GM19043 (cell line): ENCODE results near the gene LMNB1.
"Not testable (repeated sequence)": the region's sequence is repeated elsewhere in the genome, so short reads cannot be mapped to it uniquely, and the experiment has no call there.

ENCODE experiments used
- ATAC-seq: cut with Tn5 transposase; IDR thresholded peaks from one replicate; pipeline ENCODE4 v1.9.1; 2021; ENCODE audit warnings: low read depth; ENCODE audit not compliant: unreplicated experiment

LMNB1 gene

DNA sequence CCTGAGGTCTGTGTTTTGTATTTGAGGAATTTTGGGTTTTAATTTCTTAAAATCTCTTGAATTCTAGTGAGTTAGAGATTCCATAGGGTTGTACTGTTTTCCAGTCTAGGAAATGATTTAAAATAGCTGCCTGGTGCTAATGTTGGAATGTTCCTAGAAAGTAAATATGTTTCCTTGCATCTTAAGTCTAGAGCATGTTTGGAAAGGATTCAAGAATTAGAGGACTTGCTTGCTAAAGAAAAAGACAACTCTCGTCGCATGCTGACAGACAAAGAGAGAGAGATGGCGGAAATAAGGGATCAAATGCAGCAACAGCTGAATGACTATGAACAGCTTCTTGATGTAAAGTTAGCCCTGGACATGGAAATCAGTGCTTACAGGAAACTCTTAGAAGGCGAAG lies 41.8 kb downstream of the LMNB1 start:
- no peak for ATAC-seq

DNA sequence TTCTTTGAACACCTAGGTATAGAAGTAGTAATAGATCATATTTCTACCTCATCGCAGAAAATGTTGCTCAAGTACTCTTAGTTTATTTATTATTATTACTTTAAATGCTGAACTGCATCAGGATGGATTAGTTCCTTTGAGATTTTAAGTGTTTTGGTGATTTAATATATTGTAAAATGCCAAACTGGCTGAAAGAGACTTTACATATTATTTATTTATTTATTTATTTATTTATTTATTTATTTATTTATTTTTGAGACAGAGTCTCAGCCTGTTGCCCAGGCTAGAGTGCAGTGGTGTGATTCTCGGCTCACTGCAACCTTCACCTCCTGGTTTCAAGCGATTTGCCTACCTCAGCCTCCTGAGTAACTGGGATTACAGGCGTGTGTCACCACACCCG lies 42.3 kb downstream of the LMNB1 start:
- ATAC-seq = no peak

DNA sequence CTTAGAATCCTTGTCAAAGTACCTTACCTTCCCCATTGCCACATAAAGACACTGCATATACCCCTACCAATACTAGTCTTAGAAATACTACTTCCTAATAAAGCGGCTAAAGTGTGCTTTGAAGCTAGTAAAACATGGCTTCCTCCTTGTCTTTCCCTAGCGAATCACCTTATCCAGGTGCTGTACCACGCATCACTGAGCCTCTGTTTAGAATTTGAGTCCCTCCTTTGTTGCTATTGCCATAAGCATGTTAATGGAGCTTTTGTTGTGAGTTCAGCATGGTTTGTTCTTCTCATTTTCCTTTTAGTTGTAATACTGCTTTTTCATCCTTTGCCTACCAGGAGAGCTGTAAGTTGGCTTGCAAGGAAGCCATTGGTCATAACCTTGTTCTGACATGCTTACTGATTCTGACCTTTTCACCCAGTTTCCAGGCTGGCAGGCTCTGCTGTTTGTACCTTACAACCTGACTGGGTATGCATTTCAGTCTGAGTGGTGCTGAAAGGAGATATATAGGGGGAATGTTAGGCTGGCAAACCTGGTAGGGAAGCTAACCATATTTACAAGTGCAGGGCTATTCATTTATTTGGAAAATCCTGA lies 49.8 kb downstream of the LMNB1 start:
- ATAC-seq = no peak

- no peak for ATAC-seq
These were observed 52.2 kb downstream of the LMNB1 start for GRCh38 chr5:126829098-126829497.

DNA sequence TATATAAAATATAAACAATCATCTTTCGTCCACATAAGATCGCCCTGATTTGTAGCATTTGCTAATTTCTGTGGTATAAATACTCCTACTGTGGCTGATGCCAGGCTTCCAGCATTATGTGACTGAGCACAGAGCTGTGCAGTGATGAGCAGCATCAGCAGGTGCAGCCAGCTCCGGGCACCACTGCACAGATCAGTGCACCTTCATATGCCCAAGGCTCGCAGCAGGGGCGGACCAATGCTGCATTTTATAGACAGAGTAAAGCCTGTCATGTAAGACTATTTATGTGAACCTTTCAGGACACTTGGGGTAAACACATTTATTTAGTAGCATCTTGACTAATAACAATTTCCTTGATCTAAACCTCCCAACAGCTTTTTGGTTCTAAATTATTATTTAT lies 53.1 kb downstream of the LMNB1 start:
- ATAC-seq = no peak

- ATAC-seq = no peak
These were observed 54.2 kb downstream of the LMNB1 start for GRCh38 chr5:126831156-126831555.

GRCh38 chr5:126836778-126837177 lies 59.8 kb downstream of the LMNB1 start:
- ATAC-seq = no peak

GRCh38 chr5:126837242-126837641 lies 60.3 kb downstream of the LMNB1 start:
- ATAC-seq = no peak

DNA sequence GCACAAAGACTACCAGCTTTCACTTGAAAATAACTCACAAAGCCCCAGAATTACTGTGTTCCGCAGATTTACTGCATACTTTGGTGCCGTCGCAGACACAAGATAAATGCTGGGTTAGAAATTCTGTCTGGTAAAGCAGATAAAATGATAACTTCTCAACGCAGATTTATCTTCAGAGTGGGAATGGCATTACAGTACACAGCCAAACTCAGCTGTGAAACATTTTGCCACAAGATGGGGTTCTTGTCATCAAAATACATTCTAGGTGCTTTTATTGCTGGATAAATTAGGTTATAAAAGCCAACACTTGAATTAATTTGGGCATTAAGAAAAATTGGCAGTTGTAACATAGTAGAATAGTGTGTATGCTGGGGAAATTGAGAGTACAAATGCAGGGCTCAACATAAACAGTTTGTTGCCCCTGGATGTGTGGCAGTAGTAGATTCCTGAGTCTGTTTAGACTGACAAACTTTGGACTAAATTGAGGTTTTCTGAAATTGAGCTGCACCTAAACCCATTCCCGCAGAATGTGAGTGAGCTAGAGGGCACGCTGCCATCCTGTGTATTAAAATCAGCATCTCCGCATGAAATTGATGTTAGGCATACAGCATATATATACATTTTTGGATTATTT lies 61.1 kb downstream of the LMNB1 start:
- no peak for ATAC-seq

DNA sequence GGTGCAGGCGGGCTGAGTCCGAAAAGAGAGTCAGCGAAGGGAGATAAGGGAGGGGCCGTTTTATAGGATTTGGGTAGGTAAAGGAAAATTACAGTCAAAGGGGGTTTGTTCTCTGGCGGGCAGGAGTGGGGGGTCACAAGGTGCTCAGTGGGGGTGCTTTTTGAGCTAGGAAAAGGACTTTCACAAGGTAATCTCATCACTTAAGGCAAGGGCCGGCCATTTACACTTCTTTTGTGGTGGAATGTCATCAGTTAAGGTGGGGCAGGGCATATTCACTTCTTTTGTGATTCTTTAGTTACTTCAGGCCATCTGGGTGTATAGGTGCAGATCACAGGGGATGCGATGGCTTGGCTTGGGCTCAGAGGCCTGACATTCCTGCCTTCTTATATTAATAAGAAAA lies 62.5 kb downstream of the LMNB1 start:
- ATAC-seq = not testable (repeated sequence)

GRCh38 chr5:126843375-126843774 lies 66.4 kb downstream of the LMNB1 start:
- not testable (repeated sequence) for ATAC-seq

DNA sequence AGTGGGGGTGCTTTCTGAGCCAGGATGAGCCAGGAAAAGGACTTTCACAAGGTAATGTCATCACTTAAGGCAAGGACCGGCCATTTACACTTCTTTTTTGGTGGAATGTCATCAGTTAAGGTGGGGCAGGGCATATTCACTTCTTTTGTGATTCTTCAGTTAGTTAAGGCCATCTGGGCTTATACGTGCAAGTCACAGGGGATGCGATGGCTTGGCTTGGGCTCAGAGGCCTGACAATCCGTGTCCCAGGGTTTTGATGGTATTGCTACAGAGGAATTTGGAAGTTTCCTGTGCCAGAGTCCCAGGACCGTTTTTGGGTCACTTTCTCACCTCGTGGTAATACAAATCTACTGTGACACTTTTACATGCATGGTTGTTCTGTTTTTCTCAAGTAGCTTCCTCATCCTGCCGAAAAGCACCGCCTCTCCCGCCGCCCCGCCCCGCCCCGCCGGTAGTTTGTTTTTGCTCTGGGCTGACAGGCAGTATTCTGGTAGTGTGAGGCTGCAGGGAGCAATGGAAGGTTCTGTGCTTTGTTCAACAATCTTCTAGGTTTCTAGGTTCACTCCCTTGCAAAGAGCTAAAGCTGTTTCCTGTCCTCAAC lies 68.6 kb downstream of the LMNB1 start:
- peak; percentile 90 for ATAC-seq

GRCh38 chr5:126846344-126846743 lies 69.4 kb downstream of the LMNB1 start:
- ATAC-seq = no peak

- no peak for ATAC-seq
These were observed 70.0 kb downstream of the LMNB1 start for GRCh38 chr5:126846744-126847455.

- no peak for ATAC-seq
These were observed 70.5 kb downstream of the LMNB1 start for GRCh38 chr5:126847456-126847820.

DNA sequence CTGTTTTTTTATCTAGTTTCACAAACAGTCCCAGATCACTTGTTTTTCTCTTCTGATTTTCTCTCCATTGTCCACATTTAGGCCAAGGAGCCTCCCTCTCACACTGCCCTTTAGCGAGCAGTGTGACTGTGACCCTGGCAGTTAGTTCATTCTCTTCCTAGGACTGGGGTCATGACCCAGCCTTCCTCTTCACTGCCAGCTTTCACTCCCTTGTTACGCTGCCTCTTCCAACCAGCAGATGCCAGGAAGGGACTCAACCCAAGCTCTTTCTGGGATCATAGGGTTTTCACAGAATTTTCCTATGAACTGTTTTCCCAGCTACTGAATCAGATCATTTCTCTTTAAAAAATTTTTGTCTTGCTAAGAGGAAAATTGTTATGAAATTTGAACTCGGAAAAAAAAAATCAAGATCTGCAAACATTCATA lies 70.9 kb downstream of the LMNB1 start:
- no peak for ATAC-seq

DNA sequence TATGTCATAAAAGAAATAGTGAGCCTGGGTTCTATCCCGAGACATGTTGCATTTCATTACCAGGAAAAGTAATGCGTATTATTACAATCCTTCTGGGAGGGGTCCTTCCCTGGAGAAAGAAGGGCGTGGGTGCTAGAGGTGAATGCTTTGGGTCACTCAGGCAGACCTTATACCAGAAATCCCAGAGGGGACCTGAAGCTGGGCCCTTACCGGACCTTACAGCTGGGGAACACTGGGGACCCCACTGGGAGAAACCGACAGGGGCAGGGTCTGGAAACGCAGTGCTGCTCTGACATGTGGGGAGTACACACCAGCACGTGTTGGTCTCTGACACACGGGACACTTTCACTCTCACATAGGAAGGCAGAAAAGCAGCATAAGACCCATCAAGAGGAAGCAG lies 71.3 kb downstream of the LMNB1 start:
- no peak for ATAC-seq

- no peak for ATAC-seq
These were observed 72.3 kb downstream of the LMNB1 start for GRCh38 chr5:126849101-126849678.

GRCh38 chr5:126851501-126852011 lies 74.6 kb downstream of the LMNB1 start:
- ATAC-seq = no peak

- peak; percentile 83 for ATAC-seq
These were observed 75.2 kb downstream of the LMNB1 start for GRCh38 chr5:126852091-126852571.

GRCh38 chr5:126852841-126853271 lies 75.9 kb downstream of the LMNB1 start:
- no peak for ATAC-seq
